SK-N-SH (cell line): ENCODE results near the gene WDR90.
A peak's percentile ranks its signal among the peaks of the same experiment; 100 is the strongest.

Source experiments
- EP300 ChIP-seq, 2 experiments: IDR thresholded peaks; 2 replicates each; pipeline versions ENCODE4 v1.4.0 to v1.6.1; 2012; ENCODE audit warnings: borderline replicate concordance in 1 of 2, low read depth in 1 of 2, low read length in 1 of 2
- POLR2AphosphoS5 ChIP-seq: IDR thresholded peaks from 2 replicates; pipeline ENCODE4 v1.6.1; 2012; ENCODE audit warnings: low read depth, low read length
- SMC3 ChIP-seq: IDR thresholded peaks from 2 replicates; pipeline ENCODE4 v1.6.1; 2012; ENCODE audit warnings: low read depth, low read length, improper control_type of control experiment
- TAF1 ChIP-seq: IDR thresholded peaks from 2 replicates; pipeline ENCODE4 v1.6.1; 2012; ENCODE audit warnings: low read depth, mild to moderate bottlenecking, low read length, moderate library complexity, borderline replicate concordance
- TF ChIP-seq, protein P1 (sequence below): fragments of 200-600 bp; sonication (generic); IDR thresholded peaks from 2 replicates; pipeline ENCODE4 v1.6.1; 2017; ENCODE audit warnings: antibody characterized with exemption, mild to moderate bottlenecking, moderate library complexity

DNA sequence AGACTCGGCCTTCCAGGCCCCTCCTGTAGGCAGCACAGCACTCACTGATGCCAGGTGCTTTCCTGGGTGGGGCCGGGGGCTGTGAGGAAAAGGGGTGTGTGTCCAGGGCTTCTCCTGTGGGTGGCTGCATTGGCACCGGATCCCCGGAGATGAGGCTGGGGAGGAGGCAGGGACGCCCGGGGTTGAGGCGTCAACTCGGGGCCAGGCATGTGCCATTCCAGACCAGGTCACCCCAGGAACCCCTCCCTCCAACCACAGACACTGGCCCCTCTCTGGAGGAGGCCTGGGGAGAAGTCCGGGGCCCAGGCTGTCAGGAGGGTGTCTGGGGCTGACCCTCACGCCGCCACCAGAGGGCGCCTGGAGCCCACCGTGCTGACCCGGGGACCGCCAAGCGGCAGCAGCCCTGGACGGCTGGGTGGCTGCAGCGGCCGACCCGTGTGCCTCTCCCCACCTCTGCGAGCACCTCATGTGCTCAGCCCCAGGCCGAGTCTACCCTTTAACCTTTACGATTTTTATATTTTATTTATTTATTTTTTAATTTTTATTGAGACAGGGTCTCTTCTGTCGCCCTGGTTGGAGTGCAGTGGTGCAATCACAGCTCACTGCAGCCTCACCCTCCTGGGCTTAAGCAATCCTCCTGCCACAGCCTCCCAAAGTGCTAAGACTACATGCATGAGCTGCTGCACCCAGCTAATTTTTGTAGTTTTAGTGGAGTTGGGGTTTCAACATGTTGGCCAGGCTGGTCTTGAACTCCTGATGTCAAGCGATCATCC, 62.6 kb downstream of the WDR90 start:
- TF ChIP-seq, protein P1, sequence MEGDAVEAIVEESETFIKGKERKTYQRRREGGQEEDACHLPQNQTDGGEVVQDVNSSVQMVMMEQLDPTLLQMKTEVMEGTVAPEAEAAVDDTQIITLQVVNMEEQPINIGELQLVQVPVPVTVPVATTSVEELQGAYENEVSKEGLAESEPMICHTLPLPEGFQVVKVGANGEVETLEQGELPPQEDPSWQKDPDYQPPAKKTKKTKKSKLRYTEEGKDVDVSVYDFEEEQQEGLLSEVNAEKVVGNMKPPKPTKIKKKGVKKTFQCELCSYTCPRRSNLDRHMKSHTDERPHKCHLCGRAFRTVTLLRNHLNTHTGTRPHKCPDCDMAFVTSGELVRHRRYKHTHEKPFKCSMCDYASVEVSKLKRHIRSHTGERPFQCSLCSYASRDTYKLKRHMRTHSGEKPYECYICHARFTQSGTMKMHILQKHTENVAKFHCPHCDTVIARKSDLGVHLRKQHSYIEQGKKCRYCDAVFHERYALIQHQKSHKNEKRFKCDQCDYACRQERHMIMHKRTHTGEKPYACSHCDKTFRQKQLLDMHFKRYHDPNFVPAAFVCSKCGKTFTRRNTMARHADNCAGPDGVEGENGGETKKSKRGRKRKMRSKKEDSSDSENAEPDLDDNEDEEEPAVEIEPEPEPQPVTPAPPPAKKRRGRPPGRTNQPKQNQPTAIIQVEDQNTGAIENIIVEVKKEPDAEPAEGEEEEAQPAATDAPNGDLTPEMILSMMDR: peak; percentile 77
- TF ChIP-seq POLR2AphosphoS5 (no peak), EP300 (IDR thresholded peaks at IDR 0.05; ENCODE audit: borderline replicate concordance in 1 of 2, low read depth in 1 of 2, low read length in 1 of 2) (no peak), TAF1 (no peak), SMC3 (peak; percentile 82)
